IPS DF 19.7 (cell line): Measurements from ENCODE around the gene PSMB7.
"Not testable (repeated sequence)": the region's sequence is repeated elsewhere in the genome, so short reads cannot be mapped to it uniquely, and the experiment has no call there.

Experiments
- DNase-seq: peaks from one replicate; pipeline ENCODE4 v3.0.0-alpha.2; 2013; ENCODE audit warnings: low read depth, low spot score

Gene PSMB7

GRCh38 chr9:124443625-124444024 is 28.4 kb upstream of the PSMB7 start:
- no peak for DNase-seq

DNA sequence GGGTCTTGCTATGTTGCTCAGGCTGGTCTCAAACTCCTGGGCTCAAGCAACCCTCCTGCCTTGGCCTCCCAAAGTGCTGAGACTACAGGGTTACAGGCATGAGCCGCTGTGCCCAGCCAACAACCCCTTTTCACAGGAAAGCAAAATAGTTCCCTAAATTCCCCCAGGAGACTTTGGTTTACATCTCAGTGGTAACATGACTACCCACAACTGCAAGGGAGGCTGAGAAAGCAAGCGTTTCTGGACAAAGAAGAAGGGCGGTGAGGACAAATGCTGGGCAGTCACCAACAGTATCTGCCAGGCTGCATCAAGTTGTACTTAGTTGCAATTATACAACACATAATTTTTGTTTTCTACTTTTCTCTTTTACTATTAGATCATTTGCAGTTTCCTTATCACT is 27.6 kb upstream of the PSMB7 start:
- DNase-seq: no peak

DNA sequence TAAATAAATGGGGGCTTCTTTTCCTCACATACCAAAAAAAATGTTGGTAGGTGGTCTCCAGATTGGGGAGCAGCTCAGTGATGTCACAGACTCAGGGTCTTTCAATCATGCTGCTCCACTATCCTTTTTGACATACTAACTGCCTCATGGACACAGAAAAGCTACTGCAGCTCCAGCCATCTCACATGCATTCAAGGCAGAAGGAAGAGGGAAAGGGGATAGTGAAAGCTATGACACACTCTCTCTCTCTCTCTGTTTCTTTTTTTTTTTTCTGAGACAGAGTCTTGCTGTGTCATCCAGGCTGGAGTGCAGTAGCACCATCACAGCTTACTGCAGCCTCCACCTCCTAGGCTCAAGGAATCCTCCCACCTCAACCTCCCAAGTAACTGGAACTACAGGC is 27.1 kb upstream of the PSMB7 start:
- no peak for DNase-seq

GRCh38 chr9:124441291-124441690 is 26.0 kb upstream of the PSMB7 start:
- no peak for DNase-seq

GRCh38 chr9:124440786-124441185 is 25.5 kb upstream of the PSMB7 start:
- no peak for DNase-seq

- no peak for DNase-seq
Observed at GRCh38 chr9:124439686-124440243, 24.5 kb upstream of the PSMB7 start.

DNA sequence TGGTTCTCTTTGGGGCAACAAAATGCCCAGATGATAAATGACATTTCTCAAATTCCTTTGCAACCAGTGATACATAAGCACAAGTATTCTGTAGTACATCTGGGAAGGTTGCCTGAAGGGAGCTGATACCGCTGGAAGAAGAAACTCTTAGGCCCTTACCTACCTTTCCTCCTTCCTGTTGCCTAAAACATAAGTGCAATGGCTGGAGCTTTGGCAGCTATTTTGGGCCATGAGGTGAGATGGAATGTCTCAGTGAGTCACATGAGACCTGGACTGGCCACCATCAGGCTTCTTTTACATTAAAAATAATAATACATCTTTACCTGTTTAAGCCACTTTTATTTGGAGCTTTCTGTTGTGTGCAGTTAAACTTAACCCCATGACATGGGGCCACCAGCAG is 23.8 kb upstream of the PSMB7 start:
- no peak for DNase-seq

GRCh38 chr9:124438091-124438490 is 22.8 kb upstream of the PSMB7 start:
- DNase-seq: no peak

- no peak for DNase-seq
Observed at GRCh38 chr9:124437086-124437485, 21.8 kb upstream of the PSMB7 start.

DNA sequence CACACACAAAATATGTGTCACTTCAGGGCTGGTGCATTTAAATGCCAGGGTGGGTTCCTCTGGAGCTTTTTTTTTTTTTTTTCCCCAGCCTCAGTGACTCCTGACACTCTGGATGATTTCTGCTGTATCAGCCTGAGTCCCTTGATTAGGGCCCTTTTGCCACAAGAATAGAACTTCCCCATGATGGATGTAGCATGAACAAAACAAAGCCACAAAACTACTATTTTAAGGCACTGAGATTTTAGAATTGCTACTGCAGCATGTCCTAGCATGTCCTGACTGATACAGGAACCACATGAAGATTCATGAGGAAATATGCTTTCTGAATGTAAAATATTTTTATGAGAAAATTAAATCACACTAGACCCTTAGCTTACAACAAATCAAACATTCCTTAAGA is 21.1 kb upstream of the PSMB7 start:
- no peak for DNase-seq

DNA sequence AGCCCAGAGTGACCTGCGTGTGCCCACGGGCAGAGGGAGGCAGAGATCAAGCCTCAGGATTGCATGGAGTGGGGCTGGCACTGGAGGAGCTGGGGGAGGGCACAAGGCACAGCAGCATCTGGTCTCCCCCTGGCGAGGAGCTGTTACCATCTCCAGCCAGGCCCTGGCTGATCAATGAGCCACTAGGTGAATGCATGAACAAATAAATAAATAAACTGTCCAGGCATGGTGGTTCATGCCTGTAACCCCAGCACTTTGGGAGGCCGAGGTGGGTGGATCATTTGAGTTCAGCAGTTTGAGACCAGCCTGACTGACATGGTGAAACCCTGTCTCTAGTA is 14.3 kb upstream of the PSMB7 start:
- DNase-seq: no peak

DNA sequence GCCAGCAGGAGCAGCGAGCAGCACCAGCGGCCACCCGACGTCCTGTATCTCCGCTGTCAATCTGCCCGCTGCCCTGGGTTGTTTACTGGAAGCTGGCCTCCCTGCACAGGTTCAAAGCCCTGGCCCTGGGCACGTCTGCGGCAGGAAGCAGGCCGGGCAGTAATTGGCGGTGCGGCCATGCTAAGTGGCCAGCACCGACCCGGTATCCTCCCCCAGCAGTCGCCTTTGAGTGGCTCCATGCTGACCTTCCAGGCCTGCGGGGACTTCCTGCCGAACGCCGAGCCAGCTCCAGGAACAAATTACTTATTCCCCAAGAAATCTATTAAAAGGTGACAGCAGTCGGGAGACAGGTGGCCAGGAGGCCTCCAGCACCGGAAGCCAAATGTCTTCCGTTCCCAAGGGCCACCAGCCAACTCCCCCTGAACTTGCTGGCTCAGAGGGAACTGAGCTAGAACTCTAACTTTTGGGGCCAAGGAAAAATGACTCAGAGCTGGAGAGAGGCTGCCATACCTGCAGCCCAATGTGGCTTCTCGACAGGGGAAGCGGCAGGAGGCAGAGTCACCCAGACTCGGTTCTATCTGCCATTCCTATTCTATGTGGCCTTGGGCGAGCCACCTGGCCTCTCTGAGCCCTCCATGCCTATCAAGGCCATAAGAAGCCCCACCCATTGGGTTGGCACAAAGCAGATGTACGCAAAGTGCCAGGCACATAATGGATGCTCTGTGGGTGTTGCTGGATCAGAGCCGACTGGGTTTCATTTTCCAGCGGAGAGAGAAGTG is 13.7 kb upstream of the PSMB7 start:
- DNase-seq: no peak

DNA sequence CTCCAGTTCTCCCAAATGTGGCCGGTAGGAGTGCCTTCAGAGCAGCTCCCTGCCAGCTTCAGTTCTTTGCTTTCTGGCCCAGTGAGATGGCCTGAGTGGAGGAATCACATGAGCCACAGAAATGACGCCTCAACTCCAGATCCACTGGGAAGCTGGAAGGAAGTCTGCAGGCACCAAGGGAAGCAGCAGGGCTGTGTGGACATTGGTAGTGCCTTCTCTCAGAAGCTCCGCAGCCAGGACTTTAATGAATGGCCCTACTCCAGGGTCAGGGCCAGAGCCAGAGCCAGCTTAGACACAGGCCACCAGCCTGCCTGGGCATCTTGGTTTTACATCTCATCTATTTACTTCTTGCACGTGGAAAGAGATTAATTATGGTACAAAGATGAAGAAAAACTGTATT is 12.0 kb upstream of the PSMB7 start:
- DNase-seq: no peak

DNA sequence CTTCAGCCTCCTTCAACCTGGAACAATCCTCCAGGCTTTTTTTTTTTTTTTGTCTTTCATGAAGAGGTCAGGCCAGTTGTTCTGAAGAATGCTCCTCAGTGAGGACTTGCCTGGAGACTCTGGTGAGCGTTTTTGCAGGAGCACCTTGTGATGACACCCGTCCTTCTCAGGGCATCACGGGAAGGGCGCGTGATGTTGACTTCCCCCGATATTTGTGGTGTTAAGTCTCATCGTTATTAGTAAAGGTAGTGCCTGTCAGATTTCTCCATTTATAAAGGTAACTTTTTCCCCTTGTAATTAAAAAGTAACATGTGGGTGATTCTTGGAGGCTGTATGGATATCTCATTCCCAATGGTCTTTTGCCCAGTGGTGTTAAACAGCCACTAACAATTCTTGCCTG is 11.1 kb upstream of the PSMB7 start:
- DNase-seq: no peak

GRCh38 chr9:124425733-124426132 is 10.5 kb upstream of the PSMB7 start:
- DNase-seq: not testable (repeated sequence)

- DNase-seq: no peak
Observed at GRCh38 chr9:124423591-124423990, 8.3 kb upstream of the PSMB7 start.

GRCh38 chr9:124423155-124423554 is 7.9 kb upstream of the PSMB7 start:
- DNase-seq: no peak

GRCh38 chr9:124420991-124421543 is 5.8 kb upstream of the PSMB7 start:
- DNase-seq: no peak

DNA sequence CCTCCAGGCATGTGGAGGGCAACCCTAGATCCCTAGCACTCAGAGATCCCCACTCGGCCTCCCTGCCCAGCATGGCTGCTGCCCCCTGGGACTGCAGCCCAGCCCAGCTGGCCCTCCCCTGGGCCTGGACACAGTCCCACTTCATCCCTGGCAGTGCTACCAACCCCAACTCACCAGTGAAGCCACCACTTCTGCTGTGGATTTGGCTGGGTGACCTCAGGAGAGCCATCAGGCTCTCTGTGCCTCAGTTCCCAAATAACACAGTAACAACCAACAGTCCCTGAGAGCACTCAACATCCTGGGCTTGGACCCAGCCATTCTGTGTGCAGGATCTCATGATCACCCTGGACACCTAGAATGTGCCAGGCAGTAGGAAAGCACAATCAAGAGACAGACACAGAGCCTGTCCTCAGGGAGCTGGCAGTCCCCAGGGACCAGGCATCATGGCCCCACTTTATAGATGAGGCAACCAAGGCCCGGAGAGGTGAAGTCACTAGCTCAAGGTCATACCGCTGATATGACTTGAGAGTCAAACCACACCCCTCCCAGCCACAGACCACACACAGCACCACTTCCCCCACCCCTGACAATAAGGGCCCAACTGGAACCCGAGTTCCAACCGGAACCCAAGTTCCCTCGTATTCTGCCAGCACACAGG is 4.7 kb upstream of the PSMB7 start:
- DNase-seq: no peak

DNA sequence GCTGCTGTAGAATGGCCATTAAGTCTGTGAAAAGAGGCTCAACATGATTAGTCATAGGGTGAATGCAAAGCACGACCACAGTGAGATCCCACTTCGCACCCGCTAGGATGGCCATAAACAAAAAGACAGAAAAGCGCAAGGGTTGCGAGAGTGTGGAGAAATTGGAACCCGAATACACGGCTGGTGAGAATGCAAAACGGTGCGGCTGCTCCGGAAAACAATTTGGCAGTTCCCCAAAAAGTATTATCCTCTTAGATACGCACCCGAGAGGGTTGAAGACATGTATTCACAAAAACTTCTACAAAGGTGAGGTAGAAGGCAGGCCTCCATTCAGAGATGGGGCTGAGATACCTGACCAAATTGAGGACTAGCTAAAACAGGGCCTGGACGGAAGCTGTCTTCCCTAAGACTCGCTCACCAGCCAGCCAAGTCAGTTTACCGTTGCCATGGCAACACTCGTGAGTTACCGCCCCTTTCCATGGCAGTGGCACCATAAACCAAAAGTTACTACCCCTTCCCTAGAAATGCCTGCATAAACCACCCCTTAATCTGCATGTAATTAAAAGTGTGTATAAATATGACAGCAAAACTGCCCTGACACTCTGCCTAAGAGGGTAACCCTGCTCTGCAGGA is 726 bp upstream of the PSMB7 start:
- no peak for DNase-seq

DNA sequence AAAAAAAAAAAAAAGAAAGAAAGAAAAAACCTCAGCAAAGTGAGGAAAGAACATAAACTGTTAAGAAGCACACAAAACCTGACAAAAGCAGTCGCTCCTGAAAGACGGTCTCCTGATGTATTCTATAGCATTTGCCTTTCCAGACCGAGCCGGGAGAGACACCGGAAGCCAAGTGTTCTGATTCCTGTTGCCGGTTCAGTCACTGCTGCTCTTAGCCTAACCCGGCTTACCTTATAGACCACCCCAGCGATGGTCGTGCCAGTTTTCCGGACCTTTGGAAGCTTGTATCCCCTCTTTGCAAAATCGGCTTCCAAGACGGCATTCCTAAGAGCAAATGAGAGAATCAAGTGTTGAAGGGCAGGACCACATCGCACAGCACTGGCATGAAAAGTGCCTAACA is 630 bp downstream of the PSMB7 start:
- DNase-seq: no peak

DNA sequence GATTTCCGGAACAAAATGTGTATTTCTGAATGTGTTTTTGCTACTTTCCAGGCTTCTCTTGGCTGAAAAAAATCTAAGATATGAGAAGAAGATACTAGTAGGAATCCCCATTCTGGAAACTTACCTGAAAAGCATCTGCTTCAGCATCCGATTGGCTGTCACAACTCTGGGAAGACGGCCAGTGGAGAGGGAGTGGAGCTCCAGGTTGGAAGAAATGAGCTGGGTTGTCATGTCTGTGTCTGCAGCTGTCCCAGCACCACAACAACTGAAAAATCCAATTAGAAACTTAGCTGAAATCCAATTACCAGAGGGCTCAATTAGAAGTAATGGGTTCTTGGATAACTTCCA is 3.0 kb downstream of the PSMB7 start:
- no peak for DNase-seq
